BE2C (cell line): ENCODE results near the gene ARHGEF26.

ENCODE experiments used
- DNase-seq: peaks from one replicate; pipeline ENCODE4 v3.0.0-alpha.2; 2020
- H3K27me3 ChIP-seq: fragments of 250-450 bp; sonication (Bioruptor Pico); 2 replicates; pipeline ENCODE4 v1.5.1; 2020; ENCODE audit warnings: mild to moderate bottlenecking
- H3K36me3 ChIP-seq: fragments of 250-450 bp; sonication (Bioruptor Pico); 2 replicates; pipeline ENCODE4 v1.5.1; 2020; ENCODE audit warnings: mild to moderate bottlenecking
- H3K4me1 ChIP-seq: fragments of 250-450 bp; sonication (Bioruptor Pico); 2 replicates; pipeline ENCODE4 v1.5.1; 2020
- H3K4me3 ChIP-seq: 2 replicates; pipeline ENCODE4 v1.5.1; 2011; ENCODE audit warnings: low read depth, low read length
- H3K9me3 ChIP-seq: fragments of 250-450 bp; sonication (Bioruptor Pico); 2 replicates; pipeline ENCODE4 v1.5.1; 2020
- TF ChIP-seq, protein P1 (sequence below): IDR thresholded peaks from 2 replicates; pipeline ENCODE4 v1.5.1; 2012; ENCODE audit warnings: mild to moderate bottlenecking, low read depth, low read length

ARHGEF26 gene

DNA sequence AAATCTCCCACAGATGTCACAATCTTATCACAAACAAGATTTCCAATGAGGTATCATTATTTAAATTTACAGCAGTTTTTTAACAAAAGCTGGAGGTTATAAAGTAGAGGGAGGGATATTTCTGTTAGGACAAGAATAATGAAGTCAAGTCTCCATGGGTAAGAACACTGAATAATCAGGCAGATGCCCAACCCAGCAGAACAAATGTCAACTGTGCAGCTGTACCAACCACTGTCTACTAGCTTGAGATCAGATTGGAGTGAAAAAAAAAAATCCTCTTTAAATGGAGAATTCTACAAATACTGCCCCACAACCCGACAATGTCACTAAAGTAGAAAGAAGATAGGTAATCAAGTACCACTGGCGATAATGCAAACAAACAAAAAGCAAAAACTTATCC is 172.8 kb downstream of the ARHGEF26 start:
- peaks cover 73% of the 10 kb centered on the region for H3K36me3 ChIP-seq
- no peak for DNase-seq
- no peak overlapping the region for H3K4me3 ChIP-seq
- no peaks in the 10 kb centered on the region for H3K4me1 ChIP-seq
- TF ChIP-seq, protein P1, sequence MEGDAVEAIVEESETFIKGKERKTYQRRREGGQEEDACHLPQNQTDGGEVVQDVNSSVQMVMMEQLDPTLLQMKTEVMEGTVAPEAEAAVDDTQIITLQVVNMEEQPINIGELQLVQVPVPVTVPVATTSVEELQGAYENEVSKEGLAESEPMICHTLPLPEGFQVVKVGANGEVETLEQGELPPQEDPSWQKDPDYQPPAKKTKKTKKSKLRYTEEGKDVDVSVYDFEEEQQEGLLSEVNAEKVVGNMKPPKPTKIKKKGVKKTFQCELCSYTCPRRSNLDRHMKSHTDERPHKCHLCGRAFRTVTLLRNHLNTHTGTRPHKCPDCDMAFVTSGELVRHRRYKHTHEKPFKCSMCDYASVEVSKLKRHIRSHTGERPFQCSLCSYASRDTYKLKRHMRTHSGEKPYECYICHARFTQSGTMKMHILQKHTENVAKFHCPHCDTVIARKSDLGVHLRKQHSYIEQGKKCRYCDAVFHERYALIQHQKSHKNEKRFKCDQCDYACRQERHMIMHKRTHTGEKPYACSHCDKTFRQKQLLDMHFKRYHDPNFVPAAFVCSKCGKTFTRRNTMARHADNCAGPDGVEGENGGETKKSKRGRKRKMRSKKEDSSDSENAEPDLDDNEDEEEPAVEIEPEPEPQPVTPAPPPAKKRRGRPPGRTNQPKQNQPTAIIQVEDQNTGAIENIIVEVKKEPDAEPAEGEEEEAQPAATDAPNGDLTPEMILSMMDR = no peak
- H3K27me3 ChIP-seq = no peaks in the 10 kb centered on the region
- H3K9me3 ChIP-seq = no peaks in the 10 kb centered on the region

DNA sequence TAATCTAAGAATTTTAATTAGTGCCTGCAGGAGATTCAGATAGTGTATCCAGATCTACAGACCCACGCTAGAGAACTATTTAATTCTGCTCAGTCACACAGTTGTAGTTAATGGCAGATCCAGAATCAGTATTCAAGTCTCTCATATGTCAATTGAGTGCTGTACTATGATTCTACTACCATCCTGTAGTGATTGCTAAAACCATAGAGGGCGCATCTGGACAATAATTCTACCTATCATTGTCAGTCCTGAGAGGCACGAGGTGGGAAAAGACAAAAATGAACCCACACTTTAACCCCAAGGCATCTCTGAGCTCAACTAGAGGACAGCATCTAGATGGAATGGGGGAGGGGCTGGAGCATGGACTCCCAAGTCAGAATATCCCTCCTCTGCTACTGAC is 180.4 kb downstream of the ARHGEF26 start:
- Histone ChIP-seq H3K4me1 (peaks cover 38% of the 10 kb centered on the region), H3K4me3 (no peak overlapping the region), H3K27me3 (no peaks in the 10 kb centered on the region), H3K9me3 (peaks cover 4% of the 10 kb centered on the region; the same call in 1 of the 2 replicates), H3K36me3 (peaks cover 87% of the 10 kb centered on the region)
- DNase-seq = peak; percentile 31
- TF ChIP-seq, protein P1 = peak; percentile 43

DNA sequence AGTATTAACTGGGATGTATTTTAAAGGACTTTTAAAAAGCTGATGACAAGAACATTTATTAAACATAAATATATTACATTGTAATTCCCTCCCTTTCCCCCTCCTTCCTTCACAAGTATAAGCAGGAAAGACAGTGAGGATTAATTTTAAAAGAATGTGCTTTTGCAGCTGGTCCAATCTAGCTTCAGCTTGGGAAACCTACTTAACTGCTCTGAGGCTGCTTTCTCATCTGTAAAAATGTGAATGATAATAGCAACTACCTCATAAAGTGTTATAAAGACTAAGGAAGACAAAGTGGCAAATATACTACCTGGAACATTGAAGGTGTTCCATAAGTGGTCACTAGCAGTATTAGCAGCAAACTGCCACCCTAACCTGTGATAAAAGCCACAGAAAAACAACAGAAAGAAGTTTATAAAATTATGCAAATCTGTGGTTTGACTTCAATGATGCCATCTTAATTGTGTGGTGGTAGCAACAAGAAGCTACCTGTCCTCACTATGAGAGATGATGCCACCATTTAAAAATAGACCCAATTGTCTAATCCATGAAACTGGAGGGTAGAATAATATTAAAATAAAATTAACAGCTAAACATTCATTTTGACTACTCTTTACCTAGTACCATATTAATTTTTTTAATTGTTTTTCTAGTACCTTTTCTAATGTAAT is 183.1 kb downstream of the ARHGEF26 start:
- no peak for DNase-seq
- TF ChIP-seq, protein P1 = no peak
- Histone ChIP-seq H3K9me3 (peaks cover 4% of the 10 kb centered on the region; the same call in 1 of the 2 replicates), H3K27me3 (no peaks in the 10 kb centered on the region), H3K4me3 (no peak overlapping the region), H3K36me3 (peaks cover 96% of the 10 kb centered on the region), H3K4me1 (peaks cover 38% of the 10 kb centered on the region)

DNA sequence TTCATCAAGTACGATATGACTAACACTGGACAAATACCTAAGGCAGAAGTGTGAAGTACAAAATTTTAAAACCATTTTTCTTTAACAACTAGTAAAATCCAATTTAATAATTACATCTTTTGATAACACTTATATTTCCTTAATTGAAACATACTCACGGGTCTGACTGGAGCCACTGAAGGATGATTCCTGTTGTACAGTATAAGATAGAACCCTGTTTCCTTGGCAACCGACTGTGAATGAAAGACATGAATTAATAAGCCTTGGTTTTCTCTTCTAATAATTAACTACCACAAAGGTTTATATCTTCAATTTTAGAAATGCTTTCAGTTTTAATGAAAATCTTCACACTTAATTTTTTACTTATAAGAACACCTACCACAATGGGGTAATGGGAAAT is 183.7 kb downstream of the ARHGEF26 start:
- Histone ChIP-seq H3K4me1 (peaks cover 38% of the 10 kb centered on the region), H3K9me3 (peaks cover 4% of the 10 kb centered on the region; the same call in 1 of the 2 replicates), H3K36me3 (peaks cover 96% of the 10 kb centered on the region), H3K27me3 (no peaks in the 10 kb centered on the region), H3K4me3 (no peak overlapping the region)
- TF ChIP-seq, protein P1 = no peak
- peak; percentile 8 for DNase-seq

DNA sequence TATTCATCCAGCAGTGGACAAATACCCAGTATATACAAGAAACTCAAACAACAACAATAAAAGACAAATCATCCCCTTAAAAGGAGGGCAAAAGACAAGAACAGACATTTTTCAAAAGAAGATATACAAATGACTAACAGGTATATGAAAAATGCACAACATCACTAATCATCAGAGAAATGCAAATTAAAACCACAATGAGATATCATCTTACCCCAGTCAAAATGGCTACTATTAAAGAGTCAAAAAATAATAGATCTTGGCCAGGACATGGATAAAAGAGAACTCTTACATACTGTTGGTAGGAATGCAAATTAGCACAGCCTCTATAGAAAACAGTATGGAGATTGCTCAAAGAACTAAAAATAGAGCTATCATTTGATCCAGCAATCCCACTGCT is 186.2 kb downstream of the ARHGEF26 start:
- TF ChIP-seq, protein P1 = no peak
- Histone ChIP-seq H3K27me3 (no peaks in the 10 kb centered on the region), H3K4me1 (peaks cover 29% of the 10 kb centered on the region), H3K36me3 (peaks cover 88% of the 10 kb centered on the region), H3K4me3 (no peak overlapping the region), H3K9me3 (peaks cover 4% of the 10 kb centered on the region; the same call in 1 of the 2 replicates)
- DNase-seq = no peak
